AG10803 (cell line): ENCODE measurements around the gene TRAIP.

Experiments
- DNase-seq: peaks from one replicate; pipeline ENCODE4 v3.0.0; 2010; ENCODE audit warnings: low read depth
- H3K4me3 ChIP-seq: 2 replicates; pipeline ENCODE4 v1.5.1; 2011; ENCODE audit warnings: mild to moderate bottlenecking, low read length, control low read depth
- TF ChIP-seq, protein P1 (sequence below): conservative IDR thresholded peaks from 2 replicates; pipeline ENCODE4 v1.5.1; 2011; ENCODE audit warnings: mild to moderate bottlenecking, low read length, control low read depth, inconsistent platforms

The TRAIP gene

DNA sequence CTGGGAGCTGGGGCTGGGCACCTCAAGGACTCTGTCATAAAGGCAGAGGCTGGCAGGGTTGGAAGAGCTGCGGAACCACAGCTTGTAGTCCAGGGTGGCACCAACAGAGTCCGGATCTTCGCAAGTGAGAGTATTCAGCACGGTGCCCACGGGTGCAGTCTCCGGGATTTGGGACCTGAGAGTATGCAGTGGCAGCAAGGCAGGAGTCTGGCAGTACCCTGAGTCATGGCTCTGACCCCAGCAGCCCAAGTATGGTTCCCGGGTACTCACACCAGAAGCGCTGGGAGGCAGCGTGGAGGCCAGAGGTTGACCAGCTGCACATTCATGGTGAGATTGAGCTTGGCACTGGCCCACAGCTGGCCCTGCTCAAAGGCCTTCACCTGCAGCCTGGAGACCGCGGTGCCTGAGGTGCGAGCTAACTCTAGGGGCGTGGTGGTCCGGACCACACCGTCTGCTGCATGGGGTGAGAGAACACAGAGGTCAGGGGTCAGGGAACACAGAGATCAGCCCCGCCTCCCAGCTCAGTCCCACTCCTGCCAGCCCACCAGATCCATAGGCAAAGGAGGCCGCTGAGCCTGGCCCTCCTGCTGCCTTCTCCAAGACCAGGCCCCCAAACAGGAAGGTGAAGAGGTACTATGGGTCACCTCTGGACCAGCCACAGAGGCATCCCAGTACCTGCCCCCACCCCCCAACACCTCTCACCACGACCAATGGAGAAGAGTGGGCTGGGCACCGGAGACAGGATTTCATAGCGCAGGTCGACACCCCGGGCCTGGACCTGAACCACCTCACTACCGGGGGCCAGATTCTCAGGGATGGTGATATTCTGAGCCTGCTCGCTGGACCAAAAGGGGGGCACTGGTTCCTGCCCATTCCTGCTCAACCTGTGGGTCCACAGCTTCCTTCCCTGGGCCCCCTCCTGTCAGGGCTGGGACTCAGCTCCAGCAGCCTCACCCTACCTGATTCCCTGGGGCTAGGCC lies 61.1 kb downstream of the TRAIP start:
- TF ChIP-seq, protein P1, sequence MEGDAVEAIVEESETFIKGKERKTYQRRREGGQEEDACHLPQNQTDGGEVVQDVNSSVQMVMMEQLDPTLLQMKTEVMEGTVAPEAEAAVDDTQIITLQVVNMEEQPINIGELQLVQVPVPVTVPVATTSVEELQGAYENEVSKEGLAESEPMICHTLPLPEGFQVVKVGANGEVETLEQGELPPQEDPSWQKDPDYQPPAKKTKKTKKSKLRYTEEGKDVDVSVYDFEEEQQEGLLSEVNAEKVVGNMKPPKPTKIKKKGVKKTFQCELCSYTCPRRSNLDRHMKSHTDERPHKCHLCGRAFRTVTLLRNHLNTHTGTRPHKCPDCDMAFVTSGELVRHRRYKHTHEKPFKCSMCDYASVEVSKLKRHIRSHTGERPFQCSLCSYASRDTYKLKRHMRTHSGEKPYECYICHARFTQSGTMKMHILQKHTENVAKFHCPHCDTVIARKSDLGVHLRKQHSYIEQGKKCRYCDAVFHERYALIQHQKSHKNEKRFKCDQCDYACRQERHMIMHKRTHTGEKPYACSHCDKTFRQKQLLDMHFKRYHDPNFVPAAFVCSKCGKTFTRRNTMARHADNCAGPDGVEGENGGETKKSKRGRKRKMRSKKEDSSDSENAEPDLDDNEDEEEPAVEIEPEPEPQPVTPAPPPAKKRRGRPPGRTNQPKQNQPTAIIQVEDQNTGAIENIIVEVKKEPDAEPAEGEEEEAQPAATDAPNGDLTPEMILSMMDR, result no peak
- DNase-seq, result no peak
- H3K4me3 ChIP-seq, result no peak overlapping the region

DNA sequence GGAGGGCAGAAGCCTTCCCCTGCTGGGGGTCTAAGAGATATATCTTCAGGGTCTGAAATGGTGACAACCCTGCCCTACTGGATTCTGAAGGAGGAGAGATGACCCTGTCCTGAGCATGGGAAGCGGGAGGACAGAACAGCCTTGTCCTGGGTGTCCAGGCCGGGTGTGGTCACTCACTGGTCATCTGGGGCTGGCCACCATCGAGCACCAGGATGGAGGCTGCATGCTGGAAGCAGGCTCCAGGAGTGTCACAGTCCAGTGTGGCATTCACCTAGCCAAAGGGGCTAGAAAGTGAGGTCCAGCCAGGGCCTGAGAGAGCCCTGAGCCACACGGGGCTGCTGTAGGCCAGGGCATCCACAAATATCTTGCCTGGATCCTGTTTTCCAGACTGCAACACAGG lies 61.9 kb downstream of the TRAIP start:
- DNase-seq, result no peak
- TF ChIP-seq, protein P1, result no peak
- no peak overlapping the region for H3K4me3 ChIP-seq

DNA sequence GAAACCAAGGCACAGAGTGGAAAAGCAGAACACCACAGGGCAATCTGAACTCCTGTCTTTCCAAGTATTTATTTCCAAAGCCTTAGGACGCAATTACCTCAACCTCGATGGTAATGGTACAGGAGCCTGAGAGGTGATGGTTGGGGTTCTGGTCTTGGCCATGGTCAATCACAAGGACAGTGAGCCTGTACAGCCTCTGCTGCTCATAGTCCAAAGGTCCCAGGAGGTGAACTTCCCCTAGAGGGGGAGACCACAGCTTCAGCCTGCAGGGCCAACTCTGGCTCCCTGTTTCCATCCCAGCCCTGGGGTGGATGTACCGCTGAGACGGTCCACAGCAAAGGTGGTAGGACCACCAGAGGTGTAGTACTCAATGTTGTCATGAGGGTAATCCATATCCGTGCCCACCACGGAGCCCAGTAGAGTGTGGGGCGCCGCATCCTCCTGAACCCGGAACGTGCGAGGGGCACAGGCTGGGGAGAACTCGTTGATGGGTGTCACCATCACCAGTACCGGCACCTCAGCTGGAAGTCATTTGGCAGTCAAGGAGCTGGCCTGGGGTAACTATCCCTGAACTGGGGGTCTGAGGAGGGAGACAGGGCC lies 62.8 kb downstream of the TRAIP start:
- TF ChIP-seq, protein P1, result no peak
- no peak overlapping the region for H3K4me3 ChIP-seq
- no peak for DNase-seq

DNA sequence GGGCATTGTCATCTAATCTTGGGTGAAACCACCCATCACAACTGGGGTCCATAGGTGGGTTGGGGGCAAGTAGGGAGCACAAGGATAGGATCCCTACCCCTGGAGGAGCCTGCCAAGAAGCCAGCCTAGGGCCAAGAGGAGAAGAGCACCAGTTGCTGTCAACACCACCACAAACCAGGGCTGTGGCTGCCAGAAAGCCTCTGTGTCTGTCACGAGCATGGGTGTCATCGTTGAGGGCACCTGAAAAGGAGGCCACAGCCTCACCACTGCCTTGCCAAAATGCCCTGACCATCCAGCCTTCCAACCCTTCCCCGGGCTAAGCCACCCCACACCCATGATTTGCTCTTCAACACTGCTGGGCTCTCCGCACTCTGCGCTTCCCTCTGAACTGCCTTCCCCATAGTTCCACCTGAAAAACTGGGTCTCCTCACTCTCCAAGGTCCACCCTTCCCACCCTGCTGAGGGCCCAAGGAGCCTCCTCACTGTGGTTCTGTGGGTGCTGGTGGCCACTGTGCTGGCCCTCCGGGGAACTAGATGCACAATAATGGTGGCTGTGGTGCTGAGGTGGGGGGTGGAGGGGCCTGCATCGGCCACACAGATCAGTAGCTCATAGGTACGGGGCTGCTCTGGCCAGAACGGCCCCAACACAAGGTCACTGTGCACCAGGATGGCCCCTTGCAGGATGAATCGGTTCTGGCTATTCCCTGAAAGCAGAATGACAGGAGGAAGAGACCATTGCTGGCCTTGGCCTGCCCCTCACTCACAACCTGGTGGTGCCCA lies 63.8 kb downstream of the TRAIP start:
- no peak for DNase-seq
- H3K4me3 ChIP-seq, result no peak overlapping the region
- TF ChIP-seq, protein P1, result no peak

DNA sequence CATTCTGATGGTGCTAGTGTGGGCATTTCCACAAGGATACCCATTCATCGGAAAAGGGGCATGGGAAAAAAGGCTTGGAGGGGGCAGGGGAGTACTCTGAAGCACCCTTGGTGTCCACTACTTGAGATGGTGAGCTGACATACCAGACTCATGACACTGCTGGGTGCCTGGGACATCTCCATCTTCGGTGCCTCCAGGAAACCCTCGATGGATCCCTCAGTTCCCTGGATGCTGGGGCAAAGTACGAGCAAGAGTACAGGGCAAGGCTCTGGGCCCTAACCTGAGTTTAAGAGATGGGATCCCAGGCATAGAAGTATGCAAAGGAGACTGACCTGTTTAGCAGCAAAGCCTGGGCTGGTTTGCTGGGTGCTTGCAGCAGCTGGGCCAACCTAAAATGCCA lies 64.8 kb downstream of the TRAIP start:
- TF ChIP-seq, protein P1, result no peak
- DNase-seq, result no peak
- no peak overlapping the region for H3K4me3 ChIP-seq

DNA sequence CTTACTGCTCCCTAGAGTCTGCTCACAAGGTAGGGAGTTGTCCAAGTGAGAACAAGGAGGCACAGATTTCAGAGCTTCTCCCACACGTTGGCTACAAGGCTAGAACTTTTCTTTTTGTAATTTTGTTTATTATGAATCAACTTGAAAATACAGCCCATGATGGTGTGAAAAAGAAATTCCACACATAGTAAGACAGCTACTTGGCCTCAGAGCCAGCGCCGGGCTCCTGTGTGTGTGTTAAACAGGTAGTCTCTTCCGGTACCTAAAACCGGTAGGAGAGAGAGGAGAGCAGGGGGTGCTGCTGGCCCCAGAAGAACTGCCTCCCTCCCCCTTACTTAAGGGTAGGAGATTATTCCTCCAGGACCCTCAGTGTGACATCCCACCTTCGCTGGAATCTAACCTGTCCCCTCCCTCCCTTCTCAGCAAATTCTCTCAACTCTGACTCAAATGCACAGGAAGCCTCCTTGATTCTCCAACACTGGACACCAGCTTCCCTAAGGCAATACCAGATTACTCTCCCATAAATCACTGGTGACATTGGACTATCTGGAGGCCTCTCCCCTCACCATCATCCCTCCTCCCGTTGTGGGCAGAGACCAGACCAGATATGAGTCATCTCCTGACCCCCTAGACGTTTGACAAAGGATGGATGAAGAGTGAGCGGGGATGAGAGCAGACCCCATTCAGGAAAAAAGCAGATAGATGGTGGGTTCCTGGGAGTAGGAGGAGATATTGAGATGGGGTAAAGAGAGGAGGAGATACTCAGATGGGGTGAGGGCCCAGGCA lies 65.5 kb downstream of the TRAIP start:
- no peak for DNase-seq
- H3K4me3 ChIP-seq, result no peak overlapping the region
- TF ChIP-seq, protein P1, result no peak
